HCT116 (cell line): ENCODE results near the gene CHSY1. TPM values are rescaled to one million over a fixed set of nuclear protein-coding genes. Genes with fewer than 3 reads are reported as not detected.

Experiments used
- ATAC-seq: fragments of 200-7000 bp; cut with Tn5 transposase; 2 replicates; pipeline ENCODE4 v1.9.1; 2020; ENCODE audit warnings: mild to moderate bottlenecking, moderate library complexity
- BruUV-seq: library from RNA; stranded (reverse); fragments of 400-500 nt; replicated peaks from 2 replicates; lab custom pipeline; 2021; lab: Mats Ljungman, UMichigan
- CTCF ChIA-PET: fragments of 300-600 bp; sonication (Branson Sonifier 250); formaldehyde crosslinking; loops from one replicate; lab custom pipeline; 2021; ENCODE audit warnings: antibody characterized with exemption; lab: Charles Lee
- POLR2A ChIA-PET: fragments of 300-600, 350-600 bp; sonication (Branson Sonifier 250); formaldehyde crosslinking; loops from one replicate; lab custom pipeline; 2021; ENCODE audit warnings: antibody characterized with exemption; lab: Charles Lee
- RAD21 ChIA-PET, 2 experiments: fragments of 300-600 bp; sonication (Branson Sonifier 250); formaldehyde crosslinking; loops; one replicate each; lab custom pipeline; 2023; ENCODE audit warnings: low total read pairs in 2 of 2; ENCODE audit not compliant: uncharacterized antibody in 2 of 2, unreplicated experiment in 2 of 2, low non-redundant PET in 1 of 2; lab: Charles Lee
- DNase-seq: peaks from one replicate; pipeline ENCODE4 v3.0.0-alpha.2; 2010; ENCODE audit warnings: low read depth, low spot score
- H2AFZ ChIP-seq: fragments of 200-600 bp; shearing (Covaris generic), sonication (generic); 2 replicates; pipeline ENCODE4 v1.6.1; 2017; ENCODE audit warnings: low read depth, mixed run types, mixed read lengths, antibody characterized with exemption, low read length; ENCODE audit not compliant: poor library complexity, severe bottlenecking
- H3K27ac ChIP-seq: 2 replicates; pipeline ENCODE4 v1.5.1; 2012; ENCODE audit warnings: low read depth, low read length
- H3K27me3 ChIP-seq: fragments of 200-600 bp; sonication (generic); 2 replicates; pipeline ENCODE4 v1.6.1; 2016; ENCODE audit warnings: mixed run types, low read length, mixed read lengths; ENCODE audit not compliant: insufficient read depth
- H3K36me3 ChIP-seq, 2 experiments: fragments of 200-500 bp in 1 of 2; fragments of 200-600 bp in 1 of 2; sonication (Bioruptor generic) in 1 of 2; sonication (generic) in 1 of 2; 2 replicates each; pipeline versions ENCODE4 v1.5.1 to v1.6.1; 2014 to 2016; ENCODE audit warnings: low read length in 2 of 2, inconsistent platforms in 1 of 2, mixed read lengths in 1 of 2, mixed run types in 1 of 2; ENCODE audit not compliant: insufficient read depth in 2 of 2, control insufficient read depth in 1 of 2
- H3K4me1 ChIP-seq, 2 experiments: fragments of 200-600 bp in 1 of 2; sonication (generic) in 1 of 2; 2 replicates each; pipeline versions ENCODE4 v1.5.1 to v1.6.1; 2012 to 2017; ENCODE audit warnings: low read length in 2 of 2, inconsistent platforms in 1 of 2, mild to moderate bottlenecking in 1 of 2, mixed read lengths in 1 of 2, mixed run types in 1 of 2, moderate library complexity in 1 of 2; ENCODE audit not compliant: insufficient read depth in 2 of 2, control insufficient read depth in 1 of 2
- H3K4me2 ChIP-seq: fragments of 200-600 bp; sonication (generic); 2 replicates; pipeline ENCODE4 v1.6.1; 2017; ENCODE audit warnings: mixed run types, low read length, mixed read lengths
- H3K4me3 ChIP-seq, 2 experiments: fragments of 200-600 bp in 1 of 2; sonication (generic) in 1 of 2; replicated peaks in 1 of 2; 2 replicates each; pipeline ENCODE4 v1.5.1; 2011 to 2016; ENCODE audit warnings: low read length in 2 of 2, control low read depth in 1 of 2, low read depth in 1 of 2, mild to moderate bottlenecking in 1 of 2, mixed read lengths in 1 of 2, mixed run types in 1 of 2
- H3K79me2 ChIP-seq: fragments of 200-600 bp; sonication (generic); 2 replicates; pipeline ENCODE4 v1.6.1; 2017; ENCODE audit warnings: mild to moderate bottlenecking, mixed run types, low read length, moderate library complexity, mixed read lengths; ENCODE audit not compliant: insufficient read depth
- H3K9ac ChIP-seq: fragments of 200-600 bp; sonication (generic); 2 replicates; pipeline ENCODE4 v1.6.1; 2016; ENCODE audit warnings: low read length, mixed read lengths
- H3K9me2 ChIP-seq: fragments of 200-600 bp; sonication (generic), shearing (Covaris generic); 2 replicates; pipeline ENCODE4 v1.6.1; 2017; ENCODE audit warnings: mixed run types, mild to moderate bottlenecking, moderate library complexity; ENCODE audit not compliant: insufficient read depth
- H3K9me3 ChIP-seq, 2 experiments: fragments of 200-500 bp in 1 of 2; fragments of 200-600 bp in 1 of 2; sonication (Bioruptor generic) in 1 of 2; sonication (generic) in 1 of 2; 2 replicates each; pipeline ENCODE4 v1.6.1; 2014 to 2017; ENCODE audit warnings: low read length in 2 of 2, mixed read lengths in 2 of 2, inconsistent platforms in 1 of 2, low read depth in 1 of 2, mild to moderate bottlenecking in 1 of 2, mixed run types in 1 of 2, moderate library complexity in 1 of 2; ENCODE audit not compliant: control insufficient read depth in 1 of 2, insufficient read depth in 1 of 2
- H4K20me1 ChIP-seq: fragments of 200-600 bp; sonication (generic), shearing (Covaris generic); 2 replicates; pipeline ENCODE4 v1.6.1; 2017; ENCODE audit warnings: mixed run types, mild to moderate bottlenecking, moderate library complexity; ENCODE audit not compliant: insufficient read depth
- ATF3 ChIP-seq: IDR thresholded peaks from 2 replicates; pipeline ENCODE4 v1.6.1; 2012
- CEBPB ChIP-seq: IDR thresholded peaks from 2 replicates; pipeline ENCODE4 v1.6.1; 2012; ENCODE audit warnings: low read depth
- CTCF ChIP-seq, 3 experiments: fragments of 200-600 bp in 1 of 3; sonication (generic) in 1 of 3; IDR thresholded peaks in 2 of 3; conservative IDR thresholded peaks in 1 of 3; 2 replicates each; pipeline ENCODE4 v1.5.1; 2012 to 2017; ENCODE audit warnings: low read depth in 2 of 3, low read length in 2 of 3, antibody characterized with exemption in 1 of 3, borderline replicate concordance in 1 of 3, control low read depth in 1 of 3, mild to moderate bottlenecking in 1 of 3, mixed read lengths in 1 of 3, mixed run types in 1 of 3, moderate library complexity in 1 of 3; ENCODE audit not compliant: insufficient read depth in 1 of 3
- EGR1 ChIP-seq: IDR thresholded peaks from 2 replicates; pipeline ENCODE4 v1.6.1; 2012; ENCODE audit warnings: low read depth
- EZH2 ChIP-seq: fragments of 200-600 bp; sonication (generic); IDR thresholded peaks from 2 replicates; pipeline ENCODE4 v1.6.1; 2017; ENCODE audit warnings: antibody characterized with exemption, mixed run types
- EZH2phosphoT487 ChIP-seq: fragments of 200-600 bp; IDR thresholded peaks from 2 replicates; pipeline ENCODE4 v1.6.1; 2018; ENCODE audit warnings: antibody characterized with exemption, borderline replicate concordance
- FOSL1 ChIP-seq: IDR thresholded peaks from 2 replicates; pipeline ENCODE4 v1.6.1; 2012; ENCODE audit warnings: low read depth
- JUND ChIP-seq: IDR thresholded peaks from 2 replicates; pipeline ENCODE4 v1.6.1; 2012
- MAX ChIP-seq: IDR thresholded peaks from 2 replicates; pipeline ENCODE4 v1.6.1; 2012
- POLR2A ChIP-seq: IDR thresholded peaks from 2 replicates; pipeline ENCODE4 v1.7.0; 2011; ENCODE audit warnings: borderline replicate concordance; ENCODE audit not compliant: insufficient read depth, insufficient read length; ENCODE audit errors: extremely low read depth
- POLR2AphosphoS5 ChIP-seq: IDR thresholded peaks from 2 replicates; pipeline ENCODE4 v1.6.1; 2011; ENCODE audit warnings: mild to moderate bottlenecking, low read depth, low read length, moderate library complexity
- RAD21 ChIP-seq: IDR thresholded peaks from 2 replicates; pipeline ENCODE4 v1.6.1; 2012; ENCODE audit warnings: low read depth, mild to moderate bottlenecking
- REST ChIP-seq: IDR thresholded peaks from 2 replicates; pipeline ENCODE4 v1.6.1; 2012; ENCODE audit warnings: low read depth
- SP1 ChIP-seq: IDR thresholded peaks from 2 replicates; pipeline ENCODE4 v1.6.1; 2012; ENCODE audit warnings: low read depth
- SRF ChIP-seq: IDR thresholded peaks from 2 replicates; pipeline ENCODE4 v1.6.1; 2012; ENCODE audit warnings: low read depth
- YY1 ChIP-seq: IDR thresholded peaks from 2 replicates; pipeline ENCODE4 v1.6.1; 2011; ENCODE audit warnings: low read length, low read depth, moderate library complexity, mild to moderate bottlenecking; ENCODE audit not compliant: insufficient replicate concordance; ENCODE audit errors: extremely low read depth
- ZBTB33 ChIP-seq: IDR thresholded peaks from 2 replicates; pipeline ENCODE4 v1.6.1; 2011; ENCODE audit warnings: mild to moderate bottlenecking, low read length, moderate library complexity; ENCODE audit not compliant: insufficient replicate concordance; ENCODE audit errors: extremely low read depth
- ZFX ChIP-seq: fragments of 450-650 bp; IDR thresholded peaks from 2 replicates; pipeline ENCODE4 v1.6.1; 2017
- ZNF274 ChIP-seq: fragments of 200-500 bp; sonication (Bioruptor generic); IDR thresholded peaks from 2 replicates; pipeline ENCODE4 v1.6.1; 2014; ENCODE audit warnings: mild to moderate bottlenecking, low read depth, low read length, inconsistent platforms
- intact Hi-C: fragments of 100-400 bp; cut with micrococcal nuclease; formaldehyde crosslinking; loops from 2 replicates; pipeline ENCODE4 v1.10.0; 2022
- total RNA-seq: library from RNA; stranded (reverse); gene quantifications from one replicate; pipeline ENCODE4 v1.2.1, GENCODE V29; 2021; ENCODE audit not compliant: unreplicated experiment

The CHSY1 gene
- total RNA-seq, 1 experiment from 2014 or later: 25.4 TPM

- Histone ChIP-seq H3K36me3 (no peaks in the 10 kb centered on the region), H2AFZ (no peak overlapping the region), H3K9me2 (no peaks in the 10 kb centered on the region), H4K20me1 (peaks cover 11% of the 10 kb centered on the region; the same call in 1 of the 2 replicates), H3K27me3 (no peaks in the 10 kb centered on the region), H3K79me2 (peaks cover 92% of the 10 kb centered on the region), H3K9me3 (no peaks in the 10 kb centered on the region), H3K4me1 (peaks cover 9 to 19% of the 10 kb centered on the region in 2 experiments), H3K4me3 (no peak overlapping the region), H3K4me2 (no peak overlapping the region), H3K9ac (no peak overlapping the region), H3K27ac (no peak overlapping the region)
- ChIA-PET POLR2A (no interaction called here), RAD21 (no interaction called here), CTCF (no interaction called here)
- TF ChIP-seq EZH2: no peak
- no peak for TF ChIP-seq SP1
- TF ChIP-seq JUND: no peak
- TF ChIP-seq ZFX: no peak
- TF ChIP-seq FOSL1: no peak
- TF ChIP-seq ATF3: no peak
- no peak for TF ChIP-seq POLR2A
- no peak for TF ChIP-seq CEBPB
- no peak for TF ChIP-seq REST
- no peak for TF ChIP-seq RAD21
- no peak for TF ChIP-seq SRF
- no peak for TF ChIP-seq ZBTB33
- TF ChIP-seq ZNF274: no peak
- TF ChIP-seq YY1: no peak
- no peak for TF ChIP-seq MAX
- TF ChIP-seq EZH2phosphoT487: no peak
- no peak for TF ChIP-seq EGR1
- TF ChIP-seq CTCF (IDR thresholded peaks at IDR 0.05 in 2 of 3, conservative IDR thresholded peaks at IDR 0.05 in 1 of 3; ENCODE audit: borderline replicate concordance in 1 of 3, insufficient read depth in 1 of 3, low read depth in 2 of 3, low read length in 2 of 3): no peak
- TF ChIP-seq POLR2AphosphoS5: no peak
- ATAC-seq: no peak
- intact Hi-C loops: no loop called here
- BruUV-seq: no TSS peak
- no peak for DNase-seq
Observed at GRCh38 chr15:101204739-101205535, 46.9 kb downstream of the CHSY1 start.
